HepG2 (cell line): Measurements from ENCODE around the gene NSD2.

Experiments
- CAMTA2 ChIP-seq: sonication (generic); formaldehyde crosslinking; IDR thresholded peaks from 2 replicates; pipeline ENCODE4 v1.4.0; 2020; ENCODE audit warnings: mild to moderate bottlenecking, missing genetic modification reagents, borderline replicate concordance
- ZFP41 ChIP-seq: sonication (generic); formaldehyde crosslinking; IDR thresholded peaks from 2 replicates; pipeline ENCODE4 v1.4.0; 2020; ENCODE audit warnings: mild to moderate bottlenecking, missing genetic modification reagents, borderline replicate concordance
- ZNF282 ChIP-seq: fragments of 450-650 bp; IDR thresholded peaks from 2 replicates; pipeline ENCODE4 v1.6.1; 2018; ENCODE audit not compliant: partially characterized antibody
- TF ChIP-seq, protein P1 (sequence below): sonication (generic); formaldehyde crosslinking; IDR thresholded peaks from 2 replicates; pipeline ENCODE4 v1.5.0; 2020; ENCODE audit warnings: mild to moderate bottlenecking, missing genetic modification reagents, moderate library complexity

DNA sequence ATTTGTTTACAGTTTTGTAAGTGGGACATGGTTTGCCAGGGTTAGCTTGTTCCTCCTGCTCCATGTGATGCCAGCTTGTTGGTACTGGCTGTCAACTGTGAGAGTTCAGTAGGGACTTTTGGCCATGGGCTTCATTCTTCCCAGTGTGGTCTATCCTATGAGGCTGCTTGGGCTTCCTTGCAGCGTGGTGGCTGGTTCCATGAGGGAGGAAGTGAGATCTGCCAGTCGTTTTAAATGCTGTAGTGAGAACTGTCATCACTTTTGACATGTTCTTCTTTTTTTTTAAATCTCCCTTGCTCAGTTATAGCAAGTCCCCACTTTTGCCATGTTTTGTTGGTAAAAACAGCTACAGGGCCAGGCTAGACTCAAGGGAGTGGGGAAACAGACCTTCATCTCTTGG is 15.9 kb downstream of the NSD2 start:
- TF ChIP-seq CAMTA2 (no peak), ZFP41 (CRISPR knock-in tag) (no peak), ZNF282 (no peak)
- TF ChIP-seq, protein P1, sequence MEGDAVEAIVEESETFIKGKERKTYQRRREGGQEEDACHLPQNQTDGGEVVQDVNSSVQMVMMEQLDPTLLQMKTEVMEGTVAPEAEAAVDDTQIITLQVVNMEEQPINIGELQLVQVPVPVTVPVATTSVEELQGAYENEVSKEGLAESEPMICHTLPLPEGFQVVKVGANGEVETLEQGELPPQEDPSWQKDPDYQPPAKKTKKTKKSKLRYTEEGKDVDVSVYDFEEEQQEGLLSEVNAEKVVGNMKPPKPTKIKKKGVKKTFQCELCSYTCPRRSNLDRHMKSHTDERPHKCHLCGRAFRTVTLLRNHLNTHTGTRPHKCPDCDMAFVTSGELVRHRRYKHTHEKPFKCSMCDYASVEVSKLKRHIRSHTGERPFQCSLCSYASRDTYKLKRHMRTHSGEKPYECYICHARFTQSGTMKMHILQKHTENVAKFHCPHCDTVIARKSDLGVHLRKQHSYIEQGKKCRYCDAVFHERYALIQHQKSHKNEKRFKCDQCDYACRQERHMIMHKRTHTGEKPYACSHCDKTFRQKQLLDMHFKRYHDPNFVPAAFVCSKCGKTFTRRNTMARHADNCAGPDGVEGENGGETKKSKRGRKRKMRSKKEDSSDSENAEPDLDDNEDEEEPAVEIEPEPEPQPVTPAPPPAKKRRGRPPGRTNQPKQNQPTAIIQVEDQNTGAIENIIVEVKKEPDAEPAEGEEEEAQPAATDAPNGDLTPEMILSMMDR (CRISPR knock-in tag) = no peak
